ENCODE data around the gene MACROH2A1. TPM values are rescaled to one million over a fixed set of nuclear protein-coding genes. Genes with fewer than 3 reads are reported as not detected.

Gene MACROH2A1
- total RNA-seq, 1 experiment from 2014 or later, result 83.8 TPM

DNA sequence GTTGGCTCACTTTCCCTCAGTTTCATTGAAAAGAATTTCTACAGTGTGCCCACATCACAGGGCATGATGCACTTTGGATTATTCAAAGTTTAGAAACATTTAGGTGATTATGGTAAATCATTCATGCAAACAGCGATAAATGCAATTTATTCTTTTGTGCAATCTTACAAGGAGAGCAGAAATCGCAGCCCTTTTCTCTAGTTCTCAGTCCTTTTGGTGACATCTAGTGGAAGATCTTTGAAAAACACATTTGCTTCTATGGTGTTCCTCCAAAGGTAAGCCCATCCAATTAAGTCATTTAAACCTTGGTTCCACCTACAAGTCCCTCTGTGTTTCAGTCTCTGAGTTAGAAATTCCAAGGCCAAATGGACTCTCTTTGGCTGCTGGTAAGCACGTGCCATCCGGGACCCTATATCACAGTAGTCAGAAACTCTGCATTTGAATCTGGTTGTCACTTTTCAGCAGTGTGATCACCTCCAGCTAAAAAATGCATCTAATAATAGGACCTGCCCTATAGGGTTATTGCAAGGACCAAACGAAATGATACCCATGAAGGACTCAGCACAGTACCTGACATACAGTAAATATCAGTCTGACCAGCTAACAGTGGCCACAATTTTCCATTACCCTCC is 66.4 kb downstream of the MACROH2A1 start:
- peak; percentile 71 for ATAC-seq
- H3K36me3 Mint-ChIP-seq, result no peaks in the 10 kb centered on the region
- DNase-seq (ENCODE audit: low spot score), result no peak
- no peaks in the 10 kb centered on the region for H3K9me3 Mint-ChIP-seq
- no peak overlapping the region for H3K4me3 Mint-ChIP-seq
- no peaks in the 10 kb centered on the region for H3K4me1 Mint-ChIP-seq
- no peak for TF ChIP-seq ZNF121 (CRISPR knock-in tag; IDR thresholded peaks at IDR 0.05)
- TF ChIP-seq AR (CRISPR knock-in tag; IDR thresholded peaks at IDR 0.05), result no peak
- TF ChIP-seq, protein P1, sequence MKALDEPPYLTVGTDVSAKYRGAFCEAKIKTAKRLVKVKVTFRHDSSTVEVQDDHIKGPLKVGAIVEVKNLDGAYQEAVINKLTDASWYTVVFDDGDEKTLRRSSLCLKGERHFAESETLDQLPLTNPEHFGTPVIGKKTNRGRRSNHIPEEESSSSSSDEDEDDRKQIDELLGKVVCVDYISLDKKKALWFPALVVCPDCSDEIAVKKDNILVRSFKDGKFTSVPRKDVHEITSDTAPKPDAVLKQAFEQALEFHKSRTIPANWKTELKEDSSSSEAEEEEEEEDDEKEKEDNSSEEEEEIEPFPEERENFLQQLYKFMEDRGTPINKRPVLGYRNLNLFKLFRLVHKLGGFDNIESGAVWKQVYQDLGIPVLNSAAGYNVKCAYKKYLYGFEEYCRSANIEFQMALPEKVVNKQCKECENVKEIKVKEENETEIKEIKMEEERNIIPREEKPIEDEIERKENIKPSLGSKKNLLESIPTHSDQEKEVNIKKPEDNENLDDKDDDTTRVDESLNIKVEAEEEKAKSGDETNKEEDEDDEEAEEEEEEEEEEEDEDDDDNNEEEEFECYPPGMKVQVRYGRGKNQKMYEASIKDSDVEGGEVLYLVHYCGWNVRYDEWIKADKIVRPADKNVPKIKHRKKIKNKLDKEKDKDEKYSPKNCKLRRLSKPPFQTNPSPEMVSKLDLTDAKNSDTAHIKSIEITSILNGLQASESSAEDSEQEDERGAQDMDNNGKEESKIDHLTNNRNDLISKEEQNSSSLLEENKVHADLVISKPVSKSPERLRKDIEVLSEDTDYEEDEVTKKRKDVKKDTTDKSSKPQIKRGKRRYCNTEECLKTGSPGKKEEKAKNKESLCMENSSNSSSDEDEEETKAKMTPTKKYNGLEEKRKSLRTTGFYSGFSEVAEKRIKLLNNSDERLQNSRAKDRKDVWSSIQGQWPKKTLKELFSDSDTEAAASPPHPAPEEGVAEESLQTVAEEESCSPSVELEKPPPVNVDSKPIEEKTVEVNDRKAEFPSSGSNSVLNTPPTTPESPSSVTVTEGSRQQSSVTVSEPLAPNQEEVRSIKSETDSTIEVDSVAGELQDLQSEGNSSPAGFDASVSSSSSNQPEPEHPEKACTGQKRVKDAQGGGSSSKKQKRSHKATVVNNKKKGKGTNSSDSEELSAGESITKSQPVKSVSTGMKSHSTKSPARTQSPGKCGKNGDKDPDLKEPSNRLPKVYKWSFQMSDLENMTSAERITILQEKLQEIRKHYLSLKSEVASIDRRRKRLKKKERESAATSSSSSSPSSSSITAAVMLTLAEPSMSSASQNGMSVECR (CRISPR knock-in tag; IDR thresholded peaks at IDR 0.05; ENCODE audit: borderline replicate concordance), result no peak
- no peak for TF ChIP-seq ZNF232 (CRISPR knock-in tag; IDR thresholded peaks at IDR 0.05)
- no peak for TF ChIP-seq TP53 (CRISPR knock-in tag; IDR thresholded peaks at IDR 0.05)
- TF ChIP-seq, protein P2, sequence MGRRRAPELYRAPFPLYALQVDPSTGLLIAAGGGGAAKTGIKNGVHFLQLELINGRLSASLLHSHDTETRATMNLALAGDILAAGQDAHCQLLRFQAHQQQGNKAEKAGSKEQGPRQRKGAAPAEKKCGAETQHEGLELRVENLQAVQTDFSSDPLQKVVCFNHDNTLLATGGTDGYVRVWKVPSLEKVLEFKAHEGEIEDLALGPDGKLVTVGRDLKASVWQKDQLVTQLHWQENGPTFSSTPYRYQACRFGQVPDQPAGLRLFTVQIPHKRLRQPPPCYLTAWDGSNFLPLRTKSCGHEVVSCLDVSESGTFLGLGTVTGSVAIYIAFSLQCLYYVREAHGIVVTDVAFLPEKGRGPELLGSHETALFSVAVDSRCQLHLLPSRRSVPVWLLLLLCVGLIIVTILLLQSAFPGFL (CRISPR knock-in tag; IDR thresholded peaks at IDR 0.05; ENCODE audit: borderline replicate concordance), result no peak
- TF ChIP-seq NFYB (CRISPR knock-in tag; conservative IDR thresholded peaks at IDR 0.05; ENCODE audit: low read depth), result no peak
- TF ChIP-seq, protein P3, sequence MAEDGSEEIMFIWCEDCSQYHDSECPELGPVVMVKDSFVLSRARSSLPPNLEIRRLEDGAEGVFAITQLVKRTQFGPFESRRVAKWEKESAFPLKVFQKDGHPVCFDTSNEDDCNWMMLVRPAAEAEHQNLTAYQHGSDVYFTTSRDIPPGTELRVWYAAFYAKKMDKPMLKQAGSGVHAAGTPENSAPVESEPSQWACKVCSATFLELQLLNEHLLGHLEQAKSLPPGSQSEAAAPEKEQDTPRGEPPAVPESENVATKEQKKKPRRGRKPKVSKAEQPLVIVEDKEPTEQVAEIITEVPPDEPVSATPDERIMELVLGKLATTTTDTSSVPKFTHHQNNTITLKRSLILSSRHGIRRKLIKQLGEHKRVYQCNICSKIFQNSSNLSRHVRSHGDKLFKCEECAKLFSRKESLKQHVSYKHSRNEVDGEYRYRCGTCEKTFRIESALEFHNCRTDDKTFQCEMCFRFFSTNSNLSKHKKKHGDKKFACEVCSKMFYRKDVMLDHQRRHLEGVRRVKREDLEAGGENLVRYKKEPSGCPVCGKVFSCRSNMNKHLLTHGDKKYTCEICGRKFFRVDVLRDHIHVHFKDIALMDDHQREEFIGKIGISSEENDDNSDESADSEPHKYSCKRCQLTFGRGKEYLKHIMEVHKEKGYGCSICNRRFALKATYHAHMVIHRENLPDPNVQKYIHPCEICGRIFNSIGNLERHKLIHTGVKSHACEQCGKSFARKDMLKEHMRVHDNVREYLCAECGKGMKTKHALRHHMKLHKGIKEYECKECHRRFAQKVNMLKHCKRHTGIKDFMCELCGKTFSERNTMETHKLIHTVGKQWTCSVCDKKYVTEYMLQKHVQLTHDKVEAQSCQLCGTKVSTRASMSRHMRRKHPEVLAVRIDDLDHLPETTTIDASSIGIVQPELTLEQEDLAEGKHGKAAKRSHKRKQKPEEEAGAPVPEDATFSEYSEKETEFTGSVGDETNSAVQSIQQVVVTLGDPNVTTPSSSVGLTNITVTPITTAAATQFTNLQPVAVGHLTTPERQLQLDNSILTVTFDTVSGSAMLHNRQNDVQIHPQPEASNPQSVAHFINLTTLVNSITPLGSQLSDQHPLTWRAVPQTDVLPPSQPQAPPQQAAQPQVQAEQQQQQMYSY (CRISPR knock-in tag; IDR thresholded peaks at IDR 0.05), result no peak
- no peak for TF ChIP-seq ZBTB21 (CRISPR knock-in tag; IDR thresholded peaks at IDR 0.05; ENCODE audit: borderline replicate concordance)
- TF ChIP-seq KAT7 (CRISPR knock-in tag; IDR thresholded peaks at IDR 0.05; ENCODE audit: borderline replicate concordance), result no peak
- TF ChIP-seq, protein P4, sequence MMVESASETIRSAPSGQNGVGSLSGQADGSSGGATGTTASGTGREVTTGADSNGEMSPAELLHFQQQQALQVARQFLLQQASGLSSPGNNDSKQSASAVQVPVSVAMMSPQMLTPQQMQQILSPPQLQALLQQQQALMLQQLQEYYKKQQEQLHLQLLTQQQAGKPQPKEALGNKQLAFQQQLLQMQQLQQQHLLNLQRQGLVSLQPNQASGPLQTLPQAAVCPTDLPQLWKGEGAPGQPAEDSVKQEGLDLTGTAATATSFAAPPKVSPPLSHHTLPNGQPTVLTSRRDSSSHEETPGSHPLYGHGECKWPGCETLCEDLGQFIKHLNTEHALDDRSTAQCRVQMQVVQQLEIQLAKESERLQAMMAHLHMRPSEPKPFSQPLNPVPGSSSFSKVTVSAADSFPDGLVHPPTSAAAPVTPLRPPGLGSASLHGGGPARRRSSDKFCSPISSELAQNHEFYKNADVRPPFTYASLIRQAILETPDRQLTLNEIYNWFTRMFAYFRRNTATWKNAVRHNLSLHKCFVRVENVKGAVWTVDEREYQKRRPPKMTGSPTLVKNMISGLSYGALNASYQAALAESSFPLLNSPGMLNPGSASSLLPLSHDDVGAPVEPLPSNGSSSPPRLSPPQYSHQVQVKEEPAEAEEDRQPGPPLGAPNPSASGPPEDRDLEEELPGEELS (CRISPR knock-in tag; IDR thresholded peaks at IDR 0.05), result no peak
- TF ChIP-seq, protein P5, sequence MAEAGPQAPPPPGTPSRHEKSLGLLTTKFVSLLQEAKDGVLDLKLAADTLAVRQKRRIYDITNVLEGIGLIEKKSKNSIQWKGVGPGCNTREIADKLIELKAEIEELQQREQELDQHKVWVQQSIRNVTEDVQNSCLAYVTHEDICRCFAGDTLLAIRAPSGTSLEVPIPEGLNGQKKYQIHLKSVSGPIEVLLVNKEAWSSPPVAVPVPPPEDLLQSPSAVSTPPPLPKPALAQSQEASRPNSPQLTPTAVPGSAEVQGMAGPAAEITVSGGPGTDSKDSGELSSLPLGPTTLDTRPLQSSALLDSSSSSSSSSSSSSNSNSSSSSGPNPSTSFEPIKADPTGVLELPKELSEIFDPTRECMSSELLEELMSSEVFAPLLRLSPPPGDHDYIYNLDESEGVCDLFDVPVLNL (CRISPR knock-in tag; IDR thresholded peaks at IDR 0.05; ENCODE audit: borderline replicate concordance, low read depth), result no peak
- TF ChIP-seq, protein P6, sequence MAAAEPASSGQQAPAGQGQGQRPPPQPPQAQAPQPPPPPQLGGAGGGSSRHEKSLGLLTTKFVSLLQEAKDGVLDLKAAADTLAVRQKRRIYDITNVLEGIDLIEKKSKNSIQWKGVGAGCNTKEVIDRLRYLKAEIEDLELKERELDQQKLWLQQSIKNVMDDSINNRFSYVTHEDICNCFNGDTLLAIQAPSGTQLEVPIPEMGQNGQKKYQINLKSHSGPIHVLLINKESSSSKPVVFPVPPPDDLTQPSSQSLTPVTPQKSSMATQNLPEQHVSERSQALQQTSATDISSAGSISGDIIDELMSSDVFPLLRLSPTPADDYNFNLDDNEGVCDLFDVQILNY (CRISPR knock-in tag; IDR thresholded peaks at IDR 0.05), result no peak
- TF ChIP-seq ZNF263 (CRISPR knock-in tag; IDR thresholded peaks at IDR 0.05; ENCODE audit: low read depth), result no peak
- ChIA-PET POLR2A (no interaction called here), CTCF (no interaction called here)
- H3K27ac Mint-ChIP-seq, result no peak overlapping the region
- H3K27me3 Mint-ChIP-seq (ENCODE audit: low read depth), result no peaks in the 10 kb centered on the region
